ENCODE data around the gene SESN1.

The SESN1 gene

DNA sequence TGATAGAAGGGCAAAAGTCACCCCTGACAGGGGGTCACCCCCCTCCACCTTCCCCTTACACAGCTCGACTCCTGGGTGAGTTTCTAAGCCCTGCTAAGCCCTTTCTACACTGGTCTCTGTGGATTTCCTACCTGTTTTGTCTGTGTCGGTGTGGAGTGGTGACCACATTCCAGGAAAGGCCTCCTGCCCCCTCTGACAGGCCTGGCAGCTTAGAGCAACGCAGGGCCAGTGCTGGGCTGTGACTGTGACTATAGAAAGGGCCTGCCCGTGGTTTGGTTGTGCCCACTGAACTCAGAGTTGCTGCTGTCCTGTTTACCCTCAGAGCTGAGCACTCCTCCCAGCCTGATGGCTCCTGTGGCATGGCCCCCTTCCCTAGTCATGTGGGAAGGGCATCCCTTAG is 137.4 kb downstream of the SESN1 start:
- no peak overlapping the region for H3K9ac ChIP-seq (ENCODE audit: low read length)
- no peak overlapping the region for H3K4me3 ChIP-seq (ENCODE audit: low read length)
- H3K27me3 ChIP-seq (ENCODE audit: control insufficient read depth, insufficient read depth, low read length) = no peaks in the 10 kb centered on the region
- no peaks in the 10 kb centered on the region for H3K36me3 ChIP-seq (ENCODE audit: control insufficient read depth, insufficient read depth, low read length)
- H3K4me1 ChIP-seq (ENCODE audit: control insufficient read depth, insufficient read depth, low read length) = peaks cover 5% of the 10 kb centered on the region
- no peak overlapping the region for H3K27ac ChIP-seq (ENCODE audit: low read depth, low read length)

DNA sequence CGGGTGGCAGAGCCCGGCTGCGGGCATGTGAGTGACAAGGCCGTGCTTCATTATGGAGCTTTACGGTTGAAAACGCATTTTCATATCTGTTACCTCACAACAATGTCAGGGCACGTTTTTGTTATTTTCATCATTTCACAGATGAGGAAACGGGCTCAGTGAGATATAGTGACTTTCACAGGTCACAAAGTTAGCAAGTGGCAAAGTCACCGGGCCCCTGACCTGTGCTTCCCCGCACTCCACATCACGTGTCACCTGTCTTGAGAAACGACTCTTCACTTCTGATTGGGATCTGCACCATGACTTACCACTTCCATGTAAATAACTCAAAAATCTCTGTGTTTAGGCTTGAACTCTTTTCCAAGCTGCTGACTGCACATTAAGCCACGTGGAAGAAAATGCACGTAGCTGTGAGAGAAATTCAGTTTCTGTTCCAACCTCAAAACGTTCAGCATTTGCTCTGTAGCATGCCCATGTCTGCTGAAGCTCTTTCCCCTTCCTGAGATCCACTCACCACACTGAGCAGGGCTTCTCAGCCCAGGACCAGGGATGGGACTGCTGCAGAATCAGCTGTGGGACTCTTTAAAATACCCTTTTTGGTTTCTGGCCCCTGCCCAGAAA is 139.2 kb downstream of the SESN1 start:
- Histone ChIP-seq H3K4me3 (ENCODE audit: low read length) (no peak overlapping the region), H3K36me3 (ENCODE audit: control insufficient read depth, insufficient read depth, low read length) (no peaks in the 10 kb centered on the region), H3K9ac (ENCODE audit: low read length) (no peak overlapping the region), H3K27ac (ENCODE audit: low read depth, low read length) (no peak overlapping the region), H3K27me3 (ENCODE audit: control insufficient read depth, insufficient read depth, low read length) (no peaks in the 10 kb centered on the region), H3K4me1 (ENCODE audit: control insufficient read depth, insufficient read depth, low read length) (peaks cover 3% of the 10 kb centered on the region)

- Histone ChIP-seq H3K4me3 (ENCODE audit: low read length) (no peak overlapping the region), H3K27ac (ENCODE audit: low read depth, low read length) (no peak overlapping the region), H3K27me3 (ENCODE audit: control insufficient read depth, insufficient read depth, low read length) (no peaks in the 10 kb centered on the region), H3K36me3 (ENCODE audit: control insufficient read depth, insufficient read depth, low read length) (no peaks in the 10 kb centered on the region), H3K4me1 (ENCODE audit: control insufficient read depth, insufficient read depth, low read length) (peaks cover 6% of the 10 kb centered on the region), H3K9ac (ENCODE audit: low read length) (no peak overlapping the region)
Observed at GRCh38 chr6:108953681-108954080, 141.0 kb downstream of the SESN1 start.

DNA sequence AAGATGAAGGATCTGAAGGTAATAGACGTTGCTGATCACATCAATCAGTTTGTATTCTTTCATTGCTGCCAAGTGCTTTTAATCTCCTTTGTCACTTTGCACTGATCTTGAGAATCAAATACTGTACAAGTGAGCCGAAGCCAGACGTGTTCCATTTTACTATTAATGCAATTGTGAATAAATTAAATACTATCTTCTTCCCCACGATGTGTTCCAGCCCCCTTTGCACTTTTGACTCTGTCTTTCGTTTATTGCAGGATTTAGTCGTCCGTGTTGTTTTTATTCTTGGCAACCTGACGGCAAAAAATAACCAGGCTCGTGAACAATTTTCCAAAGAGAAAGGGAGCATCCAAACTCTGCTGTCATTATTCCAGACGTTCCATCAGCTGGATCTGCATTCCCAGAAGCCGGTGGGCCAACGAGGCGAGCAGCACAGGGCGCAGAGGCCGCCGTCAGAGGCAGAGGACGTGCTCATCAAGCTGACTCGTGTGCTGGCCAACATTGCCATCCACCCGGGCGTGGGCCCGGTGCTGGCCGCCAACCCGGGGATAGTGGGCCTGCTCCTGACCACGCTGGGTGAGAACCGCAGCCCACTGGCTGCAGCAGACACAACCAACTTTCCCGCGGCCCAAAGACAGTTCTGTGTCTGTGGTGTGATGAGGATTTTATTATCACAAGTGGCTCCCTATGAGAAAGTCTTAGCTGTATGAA is 141.7 kb downstream of the SESN1 start:
- Histone ChIP-seq H3K27ac (ENCODE audit: low read depth, low read length) (peak overlapping the region; percentile 61), H3K36me3 (ENCODE audit: control insufficient read depth, insufficient read depth, low read length) (no peaks in the 10 kb centered on the region), H3K4me1 (ENCODE audit: control insufficient read depth, insufficient read depth, low read length) (peaks cover 14% of the 10 kb centered on the region), H3K4me3 (ENCODE audit: low read length) (peak overlapping the region; percentile 5), H3K27me3 (ENCODE audit: control insufficient read depth, insufficient read depth, low read length) (no peaks in the 10 kb centered on the region), H3K9ac (ENCODE audit: low read length) (no peak overlapping the region)

DNA sequence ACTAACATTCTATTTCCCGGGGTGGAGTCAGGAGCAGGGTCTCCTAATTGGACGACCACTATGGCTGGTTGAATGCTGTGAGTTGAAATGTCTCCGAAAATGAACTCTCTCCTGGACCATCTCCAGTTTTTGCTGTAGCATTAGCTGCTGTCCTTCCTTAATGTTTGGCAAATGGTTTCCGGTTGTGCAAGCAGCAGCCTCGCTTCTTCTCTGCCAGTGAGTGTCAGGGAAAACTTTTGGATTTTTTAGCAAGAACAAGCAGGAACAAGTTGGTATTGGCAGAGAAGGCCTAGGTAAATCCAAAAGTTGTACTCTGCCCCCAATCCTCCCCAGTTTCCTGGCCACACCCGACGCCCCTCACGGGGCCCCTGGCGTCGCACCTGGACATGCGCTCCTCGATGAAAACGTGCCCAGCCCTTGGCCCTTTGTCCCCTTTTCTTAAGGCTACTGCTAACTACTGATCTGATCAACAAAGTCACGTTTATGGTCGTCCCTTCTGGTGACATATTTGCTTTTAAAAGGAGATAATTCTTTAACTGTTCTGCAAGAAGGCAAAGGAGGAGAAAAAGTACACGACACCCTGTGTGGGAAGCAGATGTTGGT is 143.2 kb downstream of the SESN1 start:
- Histone ChIP-seq H3K4me3 (ENCODE audit: low read length) (no peak overlapping the region), H3K27ac (ENCODE audit: low read depth, low read length) (no peak overlapping the region), H3K9ac (ENCODE audit: low read length) (no peak overlapping the region), H3K36me3 (ENCODE audit: control insufficient read depth, insufficient read depth, low read length) (no peaks in the 10 kb centered on the region), H3K27me3 (ENCODE audit: control insufficient read depth, insufficient read depth, low read length) (no peaks in the 10 kb centered on the region), H3K4me1 (ENCODE audit: control insufficient read depth, insufficient read depth, low read length) (peaks cover 27% of the 10 kb centered on the region)

DNA sequence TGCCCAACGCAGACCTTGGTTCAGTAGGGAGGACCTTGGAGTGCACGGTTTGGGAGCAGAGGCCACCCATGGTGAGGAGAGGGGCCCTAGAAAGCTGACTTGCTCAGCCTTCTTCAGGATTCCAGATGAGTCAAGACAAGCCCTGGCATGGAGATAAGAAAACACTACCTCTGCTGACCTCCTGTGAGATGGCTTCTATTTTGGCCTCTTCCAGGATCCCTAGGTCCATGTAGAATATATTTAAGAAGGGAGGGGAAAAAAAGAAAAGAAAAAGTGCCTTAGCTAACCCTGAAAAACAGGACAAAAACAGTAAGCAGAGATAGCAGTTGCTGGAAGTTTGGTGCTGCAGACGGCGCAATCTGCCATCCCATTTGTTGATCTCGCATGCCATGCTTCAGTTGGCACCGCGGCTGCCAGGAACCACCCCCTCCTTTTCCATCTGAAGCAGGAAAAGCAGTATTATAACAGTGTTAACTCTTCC is 146.4 kb downstream of the SESN1 start:
- no peaks in the 10 kb centered on the region for H3K27me3 ChIP-seq (ENCODE audit: control insufficient read depth, insufficient read depth, low read length)
- no peak overlapping the region for H3K4me3 ChIP-seq (ENCODE audit: low read length)
- H3K4me1 ChIP-seq (ENCODE audit: control insufficient read depth, insufficient read depth, low read length) = peaks cover 51% of the 10 kb centered on the region
- no peaks in the 10 kb centered on the region for H3K36me3 ChIP-seq (ENCODE audit: control insufficient read depth, insufficient read depth, low read length)
- peak overlapping the region; percentile 60 for H3K27ac ChIP-seq (ENCODE audit: low read depth, low read length)
- no peak overlapping the region for H3K9ac ChIP-seq (ENCODE audit: low read length)

GRCh38 chr6:108947114-108947854 is 147.4 kb downstream of the SESN1 start:
- Histone ChIP-seq H3K36me3 (ENCODE audit: control insufficient read depth, insufficient read depth, low read length) (no peaks in the 10 kb centered on the region), H3K27me3 (ENCODE audit: control insufficient read depth, insufficient read depth, low read length) (no peaks in the 10 kb centered on the region), H3K9ac (ENCODE audit: low read length) (no peak overlapping the region), H3K4me3 (ENCODE audit: low read length) (peak overlapping the region; percentile 10), H3K27ac (ENCODE audit: low read depth, low read length) (peak overlapping the region; percentile 93), H3K4me1 (ENCODE audit: control insufficient read depth, insufficient read depth, low read length) (peaks cover 48% of the 10 kb centered on the region)

GRCh38 chr6:108946695-108947094 is 148.0 kb downstream of the SESN1 start:
- H3K4me3 ChIP-seq (ENCODE audit: low read length) = peak overlapping the region; percentile 10
- H3K27me3 ChIP-seq (ENCODE audit: control insufficient read depth, insufficient read depth, low read length) = no peaks in the 10 kb centered on the region
- no peak overlapping the region for H3K9ac ChIP-seq (ENCODE audit: low read length)
- no peaks in the 10 kb centered on the region for H3K36me3 ChIP-seq (ENCODE audit: control insufficient read depth, insufficient read depth, low read length)
- peak overlapping the region; percentile 93 for H3K27ac ChIP-seq (ENCODE audit: low read depth, low read length)
- H3K4me1 ChIP-seq (ENCODE audit: control insufficient read depth, insufficient read depth, low read length) = peaks cover 48% of the 10 kb centered on the region

- Histone ChIP-seq H3K27ac (ENCODE audit: low read depth, low read length) (peak overlapping the region; percentile 93), H3K36me3 (ENCODE audit: control insufficient read depth, insufficient read depth, low read length) (no peaks in the 10 kb centered on the region), H3K4me3 (ENCODE audit: low read length) (peak overlapping the region; percentile 28), H3K27me3 (ENCODE audit: control insufficient read depth, insufficient read depth, low read length) (no peaks in the 10 kb centered on the region), H3K9ac (ENCODE audit: low read length) (no peak overlapping the region), H3K4me1 (ENCODE audit: control insufficient read depth, insufficient read depth, low read length) (peaks cover 48% of the 10 kb centered on the region)
Observed at GRCh38 chr6:108945681-108946159, 148.9 kb downstream of the SESN1 start.

DNA sequence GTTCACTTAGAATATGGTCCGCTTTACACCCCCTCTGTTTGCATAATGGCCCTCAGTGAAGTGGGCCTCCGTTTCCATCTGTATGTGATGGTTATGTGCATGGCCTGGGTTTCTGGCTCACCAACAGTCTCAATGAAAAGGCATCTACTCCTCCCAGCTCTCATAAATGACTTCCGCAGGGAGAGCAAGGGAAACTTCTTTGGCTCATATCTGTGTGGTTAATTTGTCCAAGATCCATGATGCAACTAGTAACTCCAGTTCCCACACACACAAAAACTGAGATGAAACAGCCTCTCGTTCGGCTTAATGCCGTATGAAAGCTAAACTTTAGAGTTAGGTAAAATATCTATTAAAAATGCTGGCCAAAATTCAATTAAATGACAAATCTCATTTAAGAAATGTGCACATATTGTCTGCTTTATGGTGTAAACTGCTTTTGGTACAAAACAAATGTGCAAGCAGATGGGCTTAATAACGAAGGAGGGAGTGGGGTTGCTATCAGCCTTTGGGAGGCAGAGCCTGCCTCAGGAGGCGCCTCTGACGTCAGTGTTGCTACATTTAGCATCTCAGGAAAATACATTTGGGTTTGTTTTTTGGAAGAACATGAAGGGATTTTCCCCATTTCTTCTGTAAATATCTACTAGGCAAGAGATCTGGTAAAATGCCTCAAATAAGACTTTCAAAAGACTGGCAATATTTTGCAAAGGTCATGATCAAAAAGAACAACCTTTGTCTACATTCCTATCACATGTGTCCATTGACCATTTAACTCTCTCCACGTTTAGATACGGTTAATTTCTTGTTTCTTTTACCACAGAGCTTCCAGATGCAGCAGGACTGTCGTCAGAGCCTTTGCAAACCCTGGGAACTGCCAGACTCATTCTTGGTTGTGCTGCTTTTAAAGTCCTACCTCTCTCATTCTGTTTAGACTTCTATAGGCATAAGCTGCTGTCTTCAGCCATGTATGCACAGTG is 149.7 kb downstream of the SESN1 start:
- Histone ChIP-seq H3K36me3 (ENCODE audit: control insufficient read depth, insufficient read depth, low read length) (no peaks in the 10 kb centered on the region), H3K27me3 (ENCODE audit: control insufficient read depth, insufficient read depth, low read length) (no peaks in the 10 kb centered on the region), H3K4me3 (ENCODE audit: low read length) (no peak overlapping the region), H3K9ac (ENCODE audit: low read length) (no peak overlapping the region), H3K4me1 (ENCODE audit: control insufficient read depth, insufficient read depth, low read length) (peaks cover 48% of the 10 kb centered on the region), H3K27ac (ENCODE audit: low read depth, low read length) (peak overlapping the region; percentile 93)

- Histone ChIP-seq H3K27ac (ENCODE audit: low read depth, low read length) (peak overlapping the region; percentile 93), H3K9ac (ENCODE audit: low read length) (no peak overlapping the region), H3K4me3 (ENCODE audit: low read length) (no peak overlapping the region), H3K27me3 (ENCODE audit: control insufficient read depth, insufficient read depth, low read length) (no peaks in the 10 kb centered on the region), H3K36me3 (ENCODE audit: control insufficient read depth, insufficient read depth, low read length) (no peaks in the 10 kb centered on the region), H3K4me1 (ENCODE audit: control insufficient read depth, insufficient read depth, low read length) (peaks cover 48% of the 10 kb centered on the region)
Observed at GRCh38 chr6:108944071-108944470, 150.6 kb downstream of the SESN1 start.

All from rectal smooth muscle tissue (tissue), 1 donor.